Uterus (tissue), 2 donors: ENCODE data around the gene SNX6.
"Not testable (repeated sequence)": the region's sequence is repeated elsewhere in the genome, so short reads cannot be mapped to it uniquely, and the experiment has no call there.

Experiments used
- POLR2A ChIP-seq, 2 donors: fragments of 450-650 bp; IDR thresholded peaks; one replicate each; pipeline ENCODE4 v1.6.1; 2016; ENCODE audit warnings: antibody characterized with exemption in 2 of 2, mild to moderate bottlenecking in 1 of 2, moderate library complexity in 1 of 2
- TF ChIP-seq, protein P1 (sequence below), 4 experiments: fragments of 200-600 bp in 2 of 4; fragments of 450-650 bp in 2 of 4; sonication (generic) in 2 of 4; IDR thresholded peaks; one replicate each; pipeline ENCODE4 v1.5.1; 2016 to 2019; ENCODE audit warnings: antibody characterized with exemption in 4 of 4, mild to moderate bottlenecking in 2 of 4, moderate library complexity in 1 of 4

DNA sequence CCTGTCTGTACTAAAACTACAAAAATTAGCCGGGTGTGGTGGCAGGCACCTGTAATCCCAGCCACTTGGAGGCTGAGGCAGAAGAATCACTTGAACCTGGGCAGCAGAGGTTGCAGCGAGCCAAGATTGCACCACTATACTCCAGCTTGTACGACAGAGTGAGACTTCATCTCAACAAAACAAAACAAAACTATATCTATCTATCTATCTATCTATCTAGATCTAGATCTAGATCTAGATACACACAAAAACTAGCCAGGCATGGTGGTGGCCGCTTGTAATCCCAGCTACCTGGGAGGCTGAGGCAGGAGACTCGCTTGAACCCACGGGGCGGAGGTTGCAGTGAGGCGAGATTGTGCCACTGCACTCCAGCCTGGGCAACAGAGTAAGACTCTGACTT, 105.7 kb downstream of the SNX6 start:
- TF ChIP-seq POLR2A (IDR thresholded peaks at IDR 0.05): not testable (repeated sequence)
- TF ChIP-seq, protein P1, sequence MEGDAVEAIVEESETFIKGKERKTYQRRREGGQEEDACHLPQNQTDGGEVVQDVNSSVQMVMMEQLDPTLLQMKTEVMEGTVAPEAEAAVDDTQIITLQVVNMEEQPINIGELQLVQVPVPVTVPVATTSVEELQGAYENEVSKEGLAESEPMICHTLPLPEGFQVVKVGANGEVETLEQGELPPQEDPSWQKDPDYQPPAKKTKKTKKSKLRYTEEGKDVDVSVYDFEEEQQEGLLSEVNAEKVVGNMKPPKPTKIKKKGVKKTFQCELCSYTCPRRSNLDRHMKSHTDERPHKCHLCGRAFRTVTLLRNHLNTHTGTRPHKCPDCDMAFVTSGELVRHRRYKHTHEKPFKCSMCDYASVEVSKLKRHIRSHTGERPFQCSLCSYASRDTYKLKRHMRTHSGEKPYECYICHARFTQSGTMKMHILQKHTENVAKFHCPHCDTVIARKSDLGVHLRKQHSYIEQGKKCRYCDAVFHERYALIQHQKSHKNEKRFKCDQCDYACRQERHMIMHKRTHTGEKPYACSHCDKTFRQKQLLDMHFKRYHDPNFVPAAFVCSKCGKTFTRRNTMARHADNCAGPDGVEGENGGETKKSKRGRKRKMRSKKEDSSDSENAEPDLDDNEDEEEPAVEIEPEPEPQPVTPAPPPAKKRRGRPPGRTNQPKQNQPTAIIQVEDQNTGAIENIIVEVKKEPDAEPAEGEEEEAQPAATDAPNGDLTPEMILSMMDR (IDR thresholded peaks at IDR 0.05): not testable (repeated sequence)
